ENCODE results near the gene NDST1. TPM values are rescaled to one million over a fixed set of nuclear protein-coding genes. Genes with fewer than 3 reads are reported as not detected.

Gene NDST1
- polyA plus RNA-seq, 1 of the 3 experiments (the other 2 are of a cell fraction), result 29.2 TPM

DNA sequence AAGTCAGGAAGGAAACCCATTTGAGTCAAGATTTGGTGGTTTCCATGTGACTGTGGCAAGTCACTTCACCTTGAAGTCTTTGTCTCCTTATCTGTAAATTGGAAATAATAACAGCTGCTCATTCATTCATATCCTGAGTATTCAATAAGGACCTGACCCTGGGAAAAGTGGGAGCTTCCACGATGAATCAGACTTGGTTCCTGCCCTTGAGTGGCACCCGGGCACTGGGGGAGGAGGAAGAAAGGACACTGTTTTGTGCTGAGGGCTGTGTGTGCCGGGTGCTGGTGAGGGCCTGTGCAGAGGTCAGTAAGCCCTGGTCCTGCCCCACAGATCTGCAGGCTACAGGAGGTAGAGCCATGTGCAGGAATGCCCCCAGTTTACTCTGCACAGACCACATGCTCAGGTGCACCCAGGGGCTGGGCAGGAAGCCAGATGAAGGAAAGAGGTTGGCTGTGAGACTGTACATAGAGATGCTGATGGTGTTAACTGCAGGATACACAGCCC is 6.8 kb downstream of the NDST1 start:
- 31% methylated on average over 3 of the region's 3 CpGs for WGBS (ENCODE audit: low lambda C conversion rate)
- H3K4me3 ChIP-seq (ENCODE audit: low read depth in 2 of 2, low read length in 1 of 2), result no peak overlapping the region; a peak in 1 of 4 replicates
- peaks cover 98% of the 10 kb centered on the region for H4K20me1 ChIP-seq (ENCODE audit: insufficient read depth)
- peak overlapping the region; percentile 30; the same call in 1 of the 2 replicates for H3K9ac ChIP-seq
- H3K9me2 ChIP-seq, result no peaks in the 10 kb centered on the region
- peaks cover 36% of the 10 kb centered on the region for H3F3A ChIP-seq (replicated peaks; ENCODE audit: insufficient read depth)
- peaks cover 2 to 11% of the 10 kb centered on the region in 2 experiments for H3K36me3 ChIP-seq (replicated peaks in 1 of 2; ENCODE audit: control insufficient read depth in 1 of 2, insufficient read depth in 2 of 2, low read length in 1 of 2)
- ChIA-PET POLR2A (interaction anchor here (0.5 kb wide), 1 partner anchor 71 kb away, joined by 3 read pairs; no protein-coding TSS in a partner anchor), CTCF (interaction anchor here (1.0 to 4.2 kb wide), 5 partner anchors 11 to 601 kb away, joined by 3 to 19 read pairs (median 4); no protein-coding TSS in a partner anchor)
- peak overlapping the region; percentile 57 for H3K4me2 ChIP-seq
- H3K27me3 ChIP-seq (ENCODE audit: insufficient read depth), result no peaks in the 10 kb centered on the region
- H3K9me3 ChIP-seq, result no peaks in the 10 kb centered on the region
- no peak for DNase-seq
- H3K79me2 ChIP-seq (ENCODE audit: insufficient read depth), result peaks cover 81% of the 10 kb centered on the region
- H3K27ac ChIP-seq (ENCODE audit: low read depth in 2 of 2, low read length in 1 of 2), result peak overlapping the region; percentile 50 to 80; a peak in 3 of 4 replicates
- peaks cover 53 to 70% of the 10 kb centered on the region in 2 experiments for H3K4me1 ChIP-seq (ENCODE audit: control insufficient read depth in 1 of 2, insufficient read depth in 2 of 2, low read depth in 1 of 2, low read length in 1 of 2)
- H2AFZ ChIP-seq (ENCODE audit: low read depth), result no peak overlapping the region
- TF ChIP-seq, protein P1, sequence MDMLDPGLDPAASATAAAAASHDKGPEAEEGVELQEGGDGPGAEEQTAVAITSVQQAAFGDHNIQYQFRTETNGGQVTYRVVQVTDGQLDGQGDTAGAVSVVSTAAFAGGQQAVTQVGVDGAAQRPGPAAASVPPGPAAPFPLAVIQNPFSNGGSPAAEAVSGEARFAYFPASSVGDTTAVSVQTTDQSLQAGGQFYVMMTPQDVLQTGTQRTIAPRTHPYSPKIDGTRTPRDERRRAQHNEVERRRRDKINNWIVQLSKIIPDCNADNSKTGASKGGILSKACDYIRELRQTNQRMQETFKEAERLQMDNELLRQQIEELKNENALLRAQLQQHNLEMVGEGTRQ (IDR thresholded peaks at IDR 0.05; ENCODE audit: borderline replicate concordance, low read depth, low read length), result no peak
- TF ChIP-seq POLR2AphosphoS5 (IDR thresholded peaks at IDR 0.05; ENCODE audit: low read depth, low read length) (no peak), FOXM1 (IDR thresholded peaks at IDR 0.05; ENCODE audit: low read depth) (no peak), RAD21 (IDR thresholded peaks at IDR 0.05; ENCODE audit: low read length) (no peak), RFX5 (IDR thresholded peaks at IDR 0.05; ENCODE audit: low read length) (no peak), EP300 (IDR thresholded peaks at IDR 0.05; ENCODE audit: borderline replicate concordance in 1 of 2, low read depth in 1 of 2, low read length in 1 of 2) (0 out of 4 replicates have a peak, but pooled peaks of 1 of the 2 experiments have one; percentile 10), TEAD4 (IDR thresholded peaks at IDR 0.05; ENCODE audit: borderline replicate concordance, insufficient read depth) (no peak), FOXJ3 (CRISPR knock-in tag; IDR thresholded peaks at IDR 0.05) (no peak), MXI1 (IDR thresholded peaks at IDR 0.05; ENCODE audit: low read depth, low read length) (0 out of 2 replicates have a peak, but pooled peaks have one; percentile 25), CHD2 (IDR thresholded peaks at IDR 0.05; ENCODE audit: low read length, partially characterized antibody) (no peak), FOSL2 (IDR thresholded peaks at IDR 0.05; ENCODE audit: borderline replicate concordance, low read depth) (peak; percentile 46; the same call in 1 of the 2 replicates), YY1 (IDR thresholded peaks at IDR 0.05; ENCODE audit: low read depth) (no peak), SIN3A (IDR thresholded peaks at IDR 0.05; ENCODE audit: borderline replicate concordance, low read depth, low read length) (no peak), GABPA (IDR thresholded peaks at IDR 0.05; ENCODE audit: low read depth) (no peak), RCOR1 (IDR thresholded peaks at IDR 0.05; ENCODE audit: low read length) (peak; percentile 6; the same call in 1 of the 2 replicates), GATA2 (CRISPR knock-in tag; IDR thresholded peaks at IDR 0.05) (no peak), NRF1 (IDR thresholded peaks at IDR 0.05; ENCODE audit: low read depth, low read length) (no peak), NFIC (IDR thresholded peaks at IDR 0.05; ENCODE audit: borderline replicate concordance) (peak; percentile 42; the same call in 1 of the 2 replicates), MEF2A (IDR thresholded peaks at IDR 0.05; ENCODE audit: borderline replicate concordance, low read depth) (no peak), EZH2phosphoT487 (IDR thresholded peaks at IDR 0.05; ENCODE audit: borderline replicate concordance, low read depth) (no peak), TCF12 (IDR thresholded peaks at IDR 0.05) (peak; percentile 54), RXRA (IDR thresholded peaks at IDR 0.05; ENCODE audit: borderline replicate concordance, low read depth) (no peak; the same call in 1 of the 2 replicates)
- TF ChIP-seq, protein P2, sequence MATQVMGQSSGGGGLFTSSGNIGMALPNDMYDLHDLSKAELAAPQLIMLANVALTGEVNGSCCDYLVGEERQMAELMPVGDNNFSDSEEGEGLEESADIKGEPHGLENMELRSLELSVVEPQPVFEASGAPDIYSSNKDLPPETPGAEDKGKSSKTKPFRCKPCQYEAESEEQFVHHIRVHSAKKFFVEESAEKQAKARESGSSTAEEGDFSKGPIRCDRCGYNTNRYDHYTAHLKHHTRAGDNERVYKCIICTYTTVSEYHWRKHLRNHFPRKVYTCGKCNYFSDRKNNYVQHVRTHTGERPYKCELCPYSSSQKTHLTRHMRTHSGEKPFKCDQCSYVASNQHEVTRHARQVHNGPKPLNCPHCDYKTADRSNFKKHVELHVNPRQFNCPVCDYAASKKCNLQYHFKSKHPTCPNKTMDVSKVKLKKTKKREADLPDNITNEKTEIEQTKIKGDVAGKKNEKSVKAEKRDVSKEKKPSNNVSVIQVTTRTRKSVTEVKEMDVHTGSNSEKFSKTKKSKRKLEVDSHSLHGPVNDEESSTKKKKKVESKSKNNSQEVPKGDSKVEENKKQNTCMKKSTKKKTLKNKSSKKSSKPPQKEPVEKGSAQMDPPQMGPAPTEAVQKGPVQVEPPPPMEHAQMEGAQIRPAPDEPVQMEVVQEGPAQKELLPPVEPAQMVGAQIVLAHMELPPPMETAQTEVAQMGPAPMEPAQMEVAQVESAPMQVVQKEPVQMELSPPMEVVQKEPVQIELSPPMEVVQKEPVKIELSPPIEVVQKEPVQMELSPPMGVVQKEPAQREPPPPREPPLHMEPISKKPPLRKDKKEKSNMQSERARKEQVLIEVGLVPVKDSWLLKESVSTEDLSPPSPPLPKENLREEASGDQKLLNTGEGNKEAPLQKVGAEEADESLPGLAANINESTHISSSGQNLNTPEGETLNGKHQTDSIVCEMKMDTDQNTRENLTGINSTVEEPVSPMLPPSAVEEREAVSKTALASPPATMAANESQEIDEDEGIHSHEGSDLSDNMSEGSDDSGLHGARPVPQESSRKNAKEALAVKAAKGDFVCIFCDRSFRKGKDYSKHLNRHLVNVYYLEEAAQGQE (IDR thresholded peaks at IDR 0.05; ENCODE audit: low read depth, low read length), result no peak
- TF ChIP-seq, protein P3, sequence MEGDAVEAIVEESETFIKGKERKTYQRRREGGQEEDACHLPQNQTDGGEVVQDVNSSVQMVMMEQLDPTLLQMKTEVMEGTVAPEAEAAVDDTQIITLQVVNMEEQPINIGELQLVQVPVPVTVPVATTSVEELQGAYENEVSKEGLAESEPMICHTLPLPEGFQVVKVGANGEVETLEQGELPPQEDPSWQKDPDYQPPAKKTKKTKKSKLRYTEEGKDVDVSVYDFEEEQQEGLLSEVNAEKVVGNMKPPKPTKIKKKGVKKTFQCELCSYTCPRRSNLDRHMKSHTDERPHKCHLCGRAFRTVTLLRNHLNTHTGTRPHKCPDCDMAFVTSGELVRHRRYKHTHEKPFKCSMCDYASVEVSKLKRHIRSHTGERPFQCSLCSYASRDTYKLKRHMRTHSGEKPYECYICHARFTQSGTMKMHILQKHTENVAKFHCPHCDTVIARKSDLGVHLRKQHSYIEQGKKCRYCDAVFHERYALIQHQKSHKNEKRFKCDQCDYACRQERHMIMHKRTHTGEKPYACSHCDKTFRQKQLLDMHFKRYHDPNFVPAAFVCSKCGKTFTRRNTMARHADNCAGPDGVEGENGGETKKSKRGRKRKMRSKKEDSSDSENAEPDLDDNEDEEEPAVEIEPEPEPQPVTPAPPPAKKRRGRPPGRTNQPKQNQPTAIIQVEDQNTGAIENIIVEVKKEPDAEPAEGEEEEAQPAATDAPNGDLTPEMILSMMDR (IDR thresholded peaks at IDR 0.05), result no peak
- TF ChIP-seq, protein P4, sequence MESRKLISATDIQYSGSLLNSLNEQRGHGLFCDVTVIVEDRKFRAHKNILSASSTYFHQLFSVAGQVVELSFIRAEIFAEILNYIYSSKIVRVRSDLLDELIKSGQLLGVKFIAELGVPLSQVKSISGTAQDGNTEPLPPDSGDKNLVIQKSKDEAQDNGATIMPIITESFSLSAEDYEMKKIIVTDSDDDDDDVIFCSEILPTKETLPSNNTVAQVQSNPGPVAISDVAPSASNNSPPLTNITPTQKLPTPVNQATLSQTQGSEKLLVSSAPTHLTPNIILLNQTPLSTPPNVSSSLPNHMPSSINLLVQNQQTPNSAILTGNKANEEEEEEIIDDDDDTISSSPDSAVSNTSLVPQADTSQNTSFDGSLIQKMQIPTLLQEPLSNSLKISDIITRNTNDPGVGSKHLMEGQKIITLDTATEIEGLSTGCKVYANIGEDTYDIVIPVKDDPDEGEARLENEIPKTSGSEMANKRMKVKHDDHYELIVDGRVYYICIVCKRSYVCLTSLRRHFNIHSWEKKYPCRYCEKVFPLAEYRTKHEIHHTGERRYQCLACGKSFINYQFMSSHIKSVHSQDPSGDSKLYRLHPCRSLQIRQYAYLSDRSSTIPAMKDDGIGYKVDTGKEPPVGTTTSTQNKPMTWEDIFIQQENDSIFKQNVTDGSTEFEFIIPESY (IDR thresholded peaks at IDR 0.05; ENCODE audit: borderline replicate concordance, low read depth), result no peak
